IMR-90 (cell line): ENCODE data around the gene VAC14. TPM values are rescaled to one million over a fixed set of nuclear protein-coding genes. Genes with fewer than 3 reads are reported as not detected.

Source experiments
- CEBPB ChIP-seq: IDR thresholded peaks from 2 replicates; pipeline ENCODE4 v1.6.1; 2012; ENCODE audit warnings: low read depth, low read length, improper control_type of control experiment
- POLR2A ChIP-seq: IDR thresholded peaks from 2 replicates; pipeline ENCODE4 v1.6.1; 2012; ENCODE audit warnings: mild to moderate bottlenecking, low read depth, low read length
- polyA plus RNA-seq, 3 experiments: library from polyadenylated mRNA; depleted of rRNA; stranded (reverse); fragments of >200 nt; gene quantifications; 2 replicates each; pipeline ENCODE4 v1.2.3, GENCODE V29; 2012; ENCODE audit warnings: low replicate concordance in 1 of 3
- total RNA-seq: library from RNA; depleted of rRNA; stranded (reverse); fragments of >200 nt; gene quantifications from 2 replicates; pipeline ENCODE4 v1.2.3, GENCODE V29; 2012; rRNA removed

VAC14 gene
- total and polyA plus RNA-seq, 2 of the 4 experiments (the other 2 are of a cell fraction) = 21.1 to 40.2 TPM

DNA sequence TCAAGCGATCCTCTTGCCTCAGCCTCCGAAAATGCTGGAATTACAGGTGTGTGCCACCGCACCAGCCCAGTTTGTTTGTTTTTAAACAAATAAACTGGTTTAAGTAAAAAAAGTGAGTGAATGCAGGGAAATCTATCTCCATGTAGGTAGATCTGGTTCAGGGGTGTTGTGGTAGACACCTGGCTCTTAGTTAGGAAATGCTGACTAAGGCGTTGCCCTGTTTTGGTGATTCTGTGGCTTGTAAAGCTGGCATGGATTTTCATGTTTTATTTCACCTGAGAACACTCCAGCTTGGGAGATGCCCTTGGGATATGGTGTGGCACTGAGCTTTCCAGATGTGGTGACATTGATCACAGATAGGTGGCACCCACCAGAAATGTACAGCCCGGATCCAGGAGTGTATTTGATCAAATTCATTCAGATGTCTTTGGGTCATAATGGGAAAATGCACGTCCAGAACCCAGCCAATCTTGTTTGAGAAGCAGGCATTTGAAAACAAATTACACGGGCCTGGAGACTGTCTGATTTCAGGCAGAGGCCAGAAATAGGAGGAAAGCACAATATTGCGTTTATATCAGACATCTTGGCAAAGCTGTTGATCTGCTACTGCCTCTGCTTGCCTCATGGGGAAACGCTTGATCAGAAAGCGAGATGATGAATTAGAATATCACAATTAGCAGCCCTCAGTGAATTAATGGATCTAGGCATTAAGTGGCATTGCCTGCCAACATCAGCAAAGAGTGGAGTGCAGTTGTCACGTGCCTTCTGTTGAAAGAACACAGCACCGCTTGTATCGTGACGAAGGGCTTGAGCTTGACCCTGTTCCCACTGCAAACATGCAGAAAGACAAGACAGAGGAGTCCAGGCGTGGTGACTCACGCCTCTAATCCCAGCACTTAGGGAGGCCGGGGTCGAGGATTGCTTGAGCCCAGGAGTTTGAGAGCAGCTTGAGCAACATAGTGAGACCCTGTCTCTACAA, 161.9 kb downstream of the VAC14 start (continued):
- TF ChIP-seq CEBPB (0 out of 2 replicates have a peak, but pooled peaks have one; percentile 5), POLR2A (no peak)

Other genes with a start within 250 kb of the VAC14 start
- gene IL34, start 154.6 kb downstream of the VAC14 start, total RNA-seq = 1.1 and 1.3 TPM in 2 replicates
- 2.0 and 2.5 TPM in 2 replicates for gene IL34, start 154.6 kb downstream of the VAC14 start, polyA plus RNA-seq (2012; rRNA removed)
- 8.9 and 9.1 TPM in 2 replicates for gene MTSS2, start 115.1 kb downstream of the VAC14 start, total RNA-seq
- gene MTSS2, start 115.1 kb downstream of the VAC14 start, polyA plus RNA-seq (2012; rRNA removed) = 86.2 and 108 TPM in 2 replicates